HG03060 (cell line): ENCODE results near the gene PARVB.
"Not testable (repeated sequence)": the region's sequence is repeated elsewhere in the genome, so short reads cannot be mapped to it uniquely, and the experiment has no call there.

ENCODE experiments used
- ATAC-seq: cut with Tn5 transposase; IDR thresholded peaks from one replicate; pipeline ENCODE4 v1.9.1; 2021; ENCODE audit warnings: low read depth, moderate number of reproducible peaks; ENCODE audit not compliant: unreplicated experiment

PARVB gene

DNA sequence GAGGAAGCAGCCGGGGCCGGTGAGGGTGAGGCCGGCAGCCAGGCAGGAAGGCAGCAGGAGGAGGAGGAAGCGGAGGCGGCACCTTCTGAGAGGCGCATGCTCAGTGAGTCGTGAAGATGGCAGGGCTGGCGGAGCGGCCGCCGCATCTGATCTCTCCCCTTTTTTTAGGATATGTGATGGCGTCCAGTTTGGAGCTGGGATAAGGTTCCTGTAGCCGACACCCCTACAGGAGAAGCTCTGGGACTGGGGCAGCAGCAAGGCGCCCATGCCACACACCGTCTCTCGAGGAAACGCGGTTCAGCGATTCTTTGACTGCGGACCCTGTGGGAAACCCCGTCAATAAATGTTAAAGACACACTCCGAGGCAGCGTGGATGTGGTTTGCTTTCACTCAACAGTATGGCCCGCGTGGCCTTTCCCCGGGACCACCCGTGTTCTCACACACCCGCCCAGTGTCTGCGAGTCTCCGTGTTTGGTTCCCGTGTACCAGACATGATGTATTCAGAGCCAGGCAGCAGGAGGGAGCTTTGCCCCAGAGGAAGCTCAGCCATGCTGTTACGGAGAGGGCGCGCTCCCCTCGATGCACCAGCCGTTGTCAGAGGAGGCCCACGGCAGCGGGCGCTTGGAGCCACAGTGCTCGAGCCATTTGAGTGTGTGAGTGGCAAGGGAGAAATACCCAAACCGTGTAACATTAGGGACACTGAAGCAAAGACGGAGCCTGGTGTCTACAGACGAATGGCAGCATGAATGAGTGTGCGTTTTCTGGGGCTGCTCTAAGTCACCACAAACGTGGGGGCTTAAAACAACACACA lies 27.7 kb upstream of the PARVB start:
- ATAC-seq, result no peak

DNA sequence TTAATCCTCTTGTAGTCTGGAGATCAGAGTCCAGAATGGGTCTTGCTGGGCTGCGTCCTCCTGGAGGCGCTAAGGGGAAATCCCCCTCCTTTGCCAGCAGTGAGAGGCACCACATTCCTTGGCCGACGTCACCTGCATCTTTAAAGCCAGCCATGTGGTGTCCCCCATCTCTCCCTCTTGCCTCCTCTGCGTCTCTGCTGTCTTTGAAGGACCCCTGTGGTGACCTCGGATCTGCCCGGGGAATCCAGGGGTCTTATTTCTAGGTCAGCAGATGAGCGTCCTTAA lies 27.2 kb upstream of the PARVB start:
- no peak for ATAC-seq

DNA sequence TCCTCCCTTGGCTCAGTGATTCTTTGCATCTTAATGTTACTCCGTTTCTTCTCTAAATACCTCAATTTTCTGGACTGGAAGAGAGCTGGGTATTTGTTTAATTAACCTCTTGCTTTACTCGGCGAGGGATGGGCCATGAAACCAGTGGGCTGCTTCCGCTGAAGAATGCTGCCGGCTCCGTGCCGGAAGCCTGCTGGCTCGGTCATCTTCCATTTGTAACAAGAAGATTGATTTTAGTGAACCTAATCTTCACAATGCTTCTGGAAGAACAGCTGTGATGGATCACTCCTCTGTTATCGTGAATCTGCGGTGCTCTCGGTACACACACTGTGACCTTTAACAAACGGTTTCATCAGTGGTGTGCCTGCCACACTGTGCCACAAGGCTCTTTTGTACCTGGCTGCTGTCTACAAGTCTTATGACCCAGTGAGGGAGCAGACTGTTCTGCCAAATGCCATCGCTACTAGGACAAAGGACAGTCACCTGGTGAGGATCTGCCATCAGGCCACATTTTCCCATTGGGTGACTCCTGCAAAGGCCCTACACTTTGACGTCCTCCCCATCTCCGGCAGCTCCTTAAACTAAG lies 25.3 kb upstream of the PARVB start:
- no peak for ATAC-seq

DNA sequence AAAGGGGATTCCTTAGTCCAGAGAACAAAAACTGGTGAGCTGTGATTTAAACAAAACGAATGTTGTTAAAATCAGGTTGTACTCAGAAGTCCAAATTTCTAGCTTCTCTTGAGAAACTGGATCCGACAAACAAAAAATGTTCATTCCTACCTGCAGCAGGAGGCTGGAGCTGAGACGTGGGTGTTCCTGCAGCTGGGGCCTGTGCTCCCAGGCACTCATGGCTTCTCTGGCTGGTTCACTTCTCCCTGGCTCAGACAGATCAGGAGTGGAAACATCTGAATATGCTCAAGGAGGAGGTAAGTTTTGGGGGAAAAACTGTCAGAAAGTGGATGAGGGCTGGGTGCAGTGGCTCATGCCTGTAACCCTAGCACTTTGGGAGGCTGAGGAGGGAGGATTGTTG lies 24.7 kb upstream of the PARVB start:
- no peak for ATAC-seq

DNA sequence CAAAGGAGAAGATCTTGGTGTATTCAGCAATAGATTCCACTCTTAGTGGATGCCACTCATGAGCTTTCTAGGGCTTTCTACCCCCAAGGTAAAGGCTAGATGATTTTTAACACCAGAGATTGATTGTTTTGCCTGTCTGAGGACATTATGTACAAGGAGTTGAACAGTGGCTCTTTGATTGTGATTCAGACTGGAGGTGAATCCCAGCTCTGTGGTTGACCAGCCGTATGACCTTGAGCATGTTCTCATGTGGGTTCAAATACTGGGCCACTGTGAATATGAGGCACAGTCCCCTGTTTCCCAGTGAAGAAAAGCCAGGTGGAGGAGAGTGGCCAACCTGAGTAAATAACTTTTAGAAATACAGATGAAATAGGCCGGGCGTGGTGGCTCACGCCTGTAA lies 24.0 kb upstream of the PARVB start:
- ATAC-seq, result no peak

DNA sequence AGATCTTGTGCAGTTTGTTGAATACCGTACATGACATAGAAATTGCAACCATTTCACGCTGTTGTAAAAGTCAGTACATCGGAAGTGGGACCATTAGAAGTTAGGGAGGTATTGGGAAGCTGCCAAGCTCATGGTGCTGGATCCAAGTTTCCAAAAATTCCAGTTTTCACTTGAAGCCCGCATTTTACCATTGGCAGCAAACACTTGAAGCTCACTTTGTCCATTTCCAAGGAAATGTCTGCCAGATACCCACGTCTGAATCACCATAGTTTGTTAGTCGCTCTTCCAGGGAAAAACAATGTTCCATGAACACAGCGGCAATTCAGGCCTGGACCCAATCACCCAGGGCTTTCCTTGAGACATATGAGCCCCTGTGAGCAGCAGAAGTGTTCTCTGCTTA lies 22.6 kb upstream of the PARVB start:
- ATAC-seq, result no peak

DNA sequence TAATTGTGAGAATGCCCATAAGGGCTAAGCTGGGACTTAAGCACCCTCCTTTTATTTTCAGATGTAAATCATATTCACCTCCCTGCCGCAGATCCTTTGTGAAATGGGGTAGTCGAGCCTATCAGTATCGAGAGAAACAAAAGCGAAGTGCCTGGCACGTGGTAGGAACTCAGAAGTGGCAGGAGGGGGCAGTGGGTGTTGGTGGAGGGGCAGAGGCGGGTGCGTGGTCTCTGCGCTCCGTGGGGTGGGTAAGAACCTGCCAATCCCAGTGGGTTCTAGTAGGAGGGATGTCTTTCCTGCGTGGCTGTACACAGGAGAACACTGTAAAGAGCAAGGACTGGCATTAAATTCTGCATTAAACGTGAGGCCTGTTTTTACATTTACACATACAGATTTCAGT lies 21.8 kb upstream of the PARVB start:
- no peak for ATAC-seq

DNA sequence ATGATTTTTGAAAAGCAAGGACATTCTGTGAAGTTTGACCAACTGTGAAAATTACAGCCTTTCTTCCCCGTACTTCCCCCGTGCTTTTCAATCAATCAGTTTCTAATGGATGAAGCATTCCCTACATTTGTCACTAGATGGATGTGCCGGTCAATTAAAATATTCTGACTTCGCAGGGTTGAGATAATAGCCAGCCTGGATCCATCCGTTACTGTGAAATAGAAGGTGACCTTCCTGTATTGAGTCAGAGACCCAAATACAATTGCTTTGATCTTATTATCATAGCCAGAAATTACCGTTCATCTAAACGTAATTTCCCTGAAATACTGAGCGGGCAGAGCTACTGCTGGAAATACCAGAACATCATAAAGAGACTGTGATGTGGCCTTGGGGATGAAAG lies 21.1 kb upstream of the PARVB start:
- no peak for ATAC-seq

DNA sequence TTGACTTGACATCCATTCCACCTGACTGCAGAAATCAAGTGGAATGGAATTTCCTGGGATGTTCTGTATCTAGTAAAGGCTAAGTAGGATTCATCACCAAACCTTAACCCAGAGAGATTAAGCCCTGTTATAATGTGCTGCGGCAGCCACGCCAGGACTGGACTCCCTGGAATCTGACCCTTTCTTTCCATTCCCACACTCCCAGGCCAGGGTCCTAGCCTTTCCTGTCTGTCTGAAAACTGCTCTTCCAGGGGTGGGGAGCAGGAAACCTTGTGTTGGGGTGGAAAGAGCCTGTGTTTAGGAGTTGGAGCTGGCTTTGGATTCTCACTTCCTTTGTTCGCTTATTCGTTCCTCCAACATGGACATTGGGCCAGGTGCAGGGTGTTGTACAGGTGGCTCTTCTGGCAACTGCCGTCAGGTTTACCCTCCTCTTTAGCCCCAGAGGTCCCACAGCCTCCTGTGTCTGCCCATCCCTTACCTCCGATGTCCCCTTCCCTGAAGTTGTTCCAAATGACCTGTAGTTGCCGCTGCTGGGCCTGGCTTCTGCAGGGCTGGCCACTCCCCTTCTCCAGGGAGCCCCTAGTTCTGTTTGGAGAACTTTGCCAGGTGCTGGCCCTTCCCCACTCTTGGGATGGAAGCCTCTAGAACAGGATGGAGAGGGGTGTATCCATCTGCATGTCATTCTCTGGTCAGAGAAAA lies 20.5 kb upstream of the PARVB start:
- no peak for ATAC-seq

DNA sequence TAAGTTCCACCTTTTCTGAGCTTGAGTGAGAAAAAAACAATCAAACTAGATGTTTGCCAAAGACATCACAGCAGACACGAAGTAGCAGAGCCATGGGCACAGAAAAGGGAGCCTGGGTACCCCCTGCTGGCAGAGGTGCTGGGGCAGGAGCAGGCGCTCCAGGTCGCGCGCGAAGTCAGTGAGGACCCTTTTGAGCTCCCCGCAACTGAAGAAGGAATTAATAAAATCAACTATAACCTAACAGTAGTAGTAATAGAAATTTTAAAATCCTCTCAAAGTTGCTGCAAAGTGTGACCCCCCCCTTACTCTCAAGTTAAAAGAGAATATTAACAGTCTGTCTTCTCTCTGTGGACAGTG lies 20.0 kb upstream of the PARVB start:
- ATAC-seq, result no peak

DNA sequence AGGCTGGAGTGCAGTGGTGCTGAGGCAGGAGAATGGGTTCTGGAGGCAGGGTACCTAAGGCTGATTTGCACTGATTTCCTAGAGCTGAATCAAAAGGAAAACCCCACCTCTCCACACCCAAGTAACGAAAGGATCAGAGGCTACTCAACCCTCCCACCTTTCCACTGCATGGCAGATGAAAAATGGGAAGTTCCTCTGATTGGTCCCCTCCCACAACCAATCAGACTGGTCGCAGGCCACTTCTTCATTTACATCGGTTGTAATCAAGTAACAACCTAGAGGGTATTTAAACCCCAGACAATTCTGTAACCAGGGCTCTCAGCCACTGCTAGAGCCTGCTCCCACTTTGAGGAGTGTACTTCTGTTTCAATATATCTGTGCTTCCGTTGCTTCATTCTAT lies 18.6 kb upstream of the PARVB start:
- no peak for ATAC-seq

DNA sequence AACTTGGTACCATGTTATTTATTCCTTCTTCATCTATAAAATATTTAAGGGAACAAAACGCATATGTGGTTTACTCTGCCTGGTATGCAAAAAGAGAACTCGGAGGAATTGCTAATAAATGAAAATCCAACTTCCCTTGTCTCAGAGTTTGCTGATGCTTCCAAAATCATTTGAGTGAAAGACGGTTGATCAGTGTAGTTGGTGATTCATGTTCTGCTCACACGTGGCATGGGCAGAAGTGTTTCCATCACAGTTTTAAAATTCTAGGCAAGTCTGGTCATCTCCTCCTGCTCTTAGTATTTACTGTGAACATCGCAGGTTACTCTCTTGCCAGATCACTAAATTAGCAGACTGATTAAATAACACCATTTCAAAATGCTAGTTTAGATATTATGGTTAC lies 11.9 kb upstream of the PARVB start:
- no peak for ATAC-seq

DNA sequence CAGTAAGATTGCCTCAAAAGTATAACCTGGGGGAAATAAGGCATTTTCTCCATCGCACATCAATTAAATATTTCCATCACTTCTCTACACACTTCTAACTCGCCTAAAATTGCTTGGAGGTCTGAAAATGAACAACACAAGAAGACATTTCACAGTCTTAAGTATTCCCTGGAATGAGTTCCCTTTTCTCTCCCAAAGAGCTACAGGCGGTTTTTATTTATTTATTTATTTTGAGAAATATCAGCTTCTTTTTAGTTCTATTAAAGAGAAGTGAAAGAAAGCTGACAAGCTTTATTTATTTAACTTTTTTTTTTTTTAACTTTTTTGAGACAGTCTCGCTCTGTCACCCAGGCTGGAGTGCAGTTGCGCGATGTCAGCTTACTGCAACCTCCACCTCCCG lies 11.5 kb upstream of the PARVB start:
- no peak for ATAC-seq

DNA sequence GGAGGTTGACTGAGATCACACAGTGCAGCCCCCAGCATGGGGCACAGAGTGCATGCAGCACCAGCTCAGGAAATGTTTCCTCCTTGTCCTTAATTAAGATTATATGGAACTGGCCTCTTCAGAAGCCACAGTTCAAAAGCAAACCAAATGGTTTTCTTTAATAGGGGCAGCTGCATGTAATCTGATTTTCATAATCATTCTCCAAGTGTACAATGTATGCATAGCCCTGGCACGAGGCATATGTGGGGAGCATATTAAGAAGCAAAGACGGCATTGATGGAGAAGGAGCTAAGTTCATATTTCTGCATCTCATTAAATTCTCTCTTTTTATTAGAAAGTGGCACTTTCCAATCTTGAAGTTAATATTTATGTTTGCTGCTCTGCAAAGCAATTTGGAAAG lies 9.9 kb upstream of the PARVB start:
- ATAC-seq, result no peak

DNA sequence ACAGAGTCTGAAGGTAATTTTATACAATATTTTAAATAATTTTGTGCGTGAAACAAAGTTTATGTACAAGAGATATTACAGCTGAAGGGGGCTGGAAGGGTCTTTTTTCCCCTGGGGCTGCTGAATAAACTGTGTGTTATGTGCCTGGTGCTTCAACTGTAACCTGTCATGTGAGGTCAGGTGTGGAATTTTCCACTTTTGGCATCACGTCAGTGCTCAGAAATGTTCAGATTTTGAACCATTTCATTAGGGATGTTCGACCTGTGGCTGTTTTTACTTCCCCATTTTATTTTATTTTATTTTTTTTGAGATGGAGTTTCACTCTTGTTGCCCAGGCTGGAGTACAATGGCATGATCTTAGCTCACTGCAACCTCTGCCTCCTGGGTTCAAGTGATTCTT lies 7.5 kb upstream of the PARVB start:
- not testable (repeated sequence) for ATAC-seq

DNA sequence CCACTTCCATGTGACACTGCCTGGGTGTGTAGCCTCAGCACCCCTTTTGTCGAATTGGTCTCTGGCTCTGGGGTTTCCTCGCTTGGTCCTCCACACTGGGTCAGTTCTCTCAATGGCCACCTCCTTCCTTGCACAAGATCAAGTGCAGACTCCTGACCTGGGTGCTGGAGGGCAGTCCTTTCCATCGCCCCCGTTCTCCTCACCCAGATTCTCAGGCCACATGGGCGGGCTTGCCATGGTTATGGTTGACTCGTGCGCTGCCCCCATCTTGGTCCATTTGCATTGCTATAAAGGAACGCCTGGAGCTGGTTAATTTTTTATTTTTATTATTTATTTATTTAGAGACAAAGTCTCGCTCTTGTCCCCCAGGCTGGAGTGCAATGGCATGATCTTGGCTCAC lies 5.5 kb upstream of the PARVB start:
- no peak for ATAC-seq

DNA sequence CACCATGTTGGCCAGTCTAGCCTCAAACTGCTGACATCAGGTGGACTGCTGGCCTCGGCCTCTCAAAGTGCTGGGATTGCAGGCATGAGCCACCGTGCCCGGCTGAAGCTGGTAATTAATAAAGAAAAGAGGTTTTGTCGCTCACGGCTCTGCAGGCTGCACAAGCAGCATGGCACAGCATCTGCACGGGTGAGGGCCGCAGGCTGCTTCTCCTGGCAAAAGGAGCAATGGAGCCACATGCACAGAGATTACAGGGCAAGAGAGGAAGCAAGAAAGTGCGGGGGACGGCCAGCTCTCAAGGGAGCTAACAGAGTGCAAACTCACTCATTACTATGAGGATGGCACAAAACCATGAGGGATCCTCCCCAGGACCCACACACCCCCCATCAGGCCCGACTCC lies 4.7 kb upstream of the PARVB start:
- no peak for ATAC-seq

DNA sequence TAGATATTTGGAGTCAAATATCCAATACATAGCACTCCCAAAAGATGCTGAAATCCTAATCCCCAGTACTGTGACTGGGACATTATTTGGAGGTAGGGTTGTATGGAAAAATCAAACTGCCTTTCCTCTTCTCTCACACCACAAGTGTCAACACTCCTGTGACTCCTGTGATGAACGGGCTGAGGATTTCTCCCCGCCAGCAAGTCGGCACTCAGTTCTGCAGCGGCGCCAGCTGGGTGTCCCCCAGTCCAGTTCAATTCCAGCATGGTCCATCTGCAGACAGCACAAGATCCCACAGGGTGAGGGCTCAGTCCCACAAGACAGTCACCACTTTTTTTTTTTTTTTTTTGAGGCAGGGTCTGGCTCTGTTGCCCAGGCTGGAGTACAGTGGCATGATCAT lies 4.3 kb upstream of the PARVB start:
- ATAC-seq, result no peak

DNA sequence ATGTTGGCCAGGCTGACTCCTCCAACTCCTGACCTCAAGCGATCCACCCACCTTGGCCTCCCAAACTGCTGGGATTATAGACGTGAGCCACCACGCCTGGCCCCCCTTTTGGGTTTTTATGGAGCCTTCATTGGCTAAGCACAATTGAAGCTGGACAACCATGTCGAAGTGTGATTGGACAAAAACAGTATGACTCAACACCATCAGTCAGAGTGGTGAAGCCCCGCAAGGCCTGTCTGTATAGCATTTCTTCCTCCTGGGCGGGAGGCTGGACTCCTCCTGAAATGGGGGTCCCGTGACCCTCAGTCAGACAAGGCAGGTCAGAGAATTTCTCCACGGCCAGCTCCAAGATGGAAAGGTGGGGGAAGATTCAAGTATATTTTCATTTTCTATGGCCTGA lies 3.1 kb upstream of the PARVB start:
- ATAC-seq, result no peak

DNA sequence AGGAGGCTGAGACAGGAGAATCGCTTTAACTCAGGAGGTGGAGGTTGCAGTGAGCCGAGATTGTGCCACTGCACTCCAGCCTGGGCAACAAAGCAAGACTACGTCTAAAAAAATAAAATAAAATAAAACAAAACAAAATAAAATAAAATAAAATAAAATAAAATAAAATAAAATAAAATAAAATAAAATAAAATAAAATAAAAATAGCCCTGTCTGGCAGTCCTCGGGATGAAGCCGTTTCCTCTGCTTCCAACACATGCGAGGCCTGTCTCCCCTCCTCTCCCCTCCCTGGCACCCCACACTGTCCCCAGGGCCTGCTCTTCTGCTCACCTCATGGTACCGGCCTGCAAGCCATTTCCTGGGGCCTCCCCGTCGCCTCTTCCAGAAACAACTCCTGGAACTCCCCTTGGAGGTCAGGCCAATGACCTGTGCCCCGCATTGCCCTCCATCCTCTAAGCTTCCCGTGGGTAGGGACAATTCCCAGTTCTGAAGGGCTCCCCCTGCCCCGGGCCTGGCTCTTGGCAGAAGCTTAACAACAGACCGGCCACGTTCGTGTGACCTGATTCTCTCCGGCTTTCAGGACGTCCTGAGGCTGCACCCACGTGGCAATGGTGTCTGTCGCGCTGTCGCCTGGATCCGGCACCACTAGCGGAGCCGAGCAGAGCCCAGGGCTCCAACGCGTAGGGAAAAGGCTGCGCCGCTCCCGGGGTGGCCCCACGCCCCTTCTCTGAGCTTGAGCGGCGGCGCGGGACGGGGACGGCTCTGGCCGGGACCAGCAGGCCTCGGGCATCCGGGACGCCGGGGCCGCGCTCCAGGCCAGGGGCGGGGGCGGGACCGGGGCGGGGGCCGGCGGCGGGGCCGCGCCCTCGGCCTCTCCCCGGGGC lies 456 bp upstream of the PARVB start:
- ATAC-seq, result no peak
